Measurements from ENCODE around the gene FBXO31. TPM values are rescaled to one million over a fixed set of nuclear protein-coding genes. Genes with fewer than 3 reads are reported as not detected.

The FBXO31 gene
- total and polyA plus RNA-seq, 9 donors = 25.0 to 74.5 (median 54.5) TPM

DNA sequence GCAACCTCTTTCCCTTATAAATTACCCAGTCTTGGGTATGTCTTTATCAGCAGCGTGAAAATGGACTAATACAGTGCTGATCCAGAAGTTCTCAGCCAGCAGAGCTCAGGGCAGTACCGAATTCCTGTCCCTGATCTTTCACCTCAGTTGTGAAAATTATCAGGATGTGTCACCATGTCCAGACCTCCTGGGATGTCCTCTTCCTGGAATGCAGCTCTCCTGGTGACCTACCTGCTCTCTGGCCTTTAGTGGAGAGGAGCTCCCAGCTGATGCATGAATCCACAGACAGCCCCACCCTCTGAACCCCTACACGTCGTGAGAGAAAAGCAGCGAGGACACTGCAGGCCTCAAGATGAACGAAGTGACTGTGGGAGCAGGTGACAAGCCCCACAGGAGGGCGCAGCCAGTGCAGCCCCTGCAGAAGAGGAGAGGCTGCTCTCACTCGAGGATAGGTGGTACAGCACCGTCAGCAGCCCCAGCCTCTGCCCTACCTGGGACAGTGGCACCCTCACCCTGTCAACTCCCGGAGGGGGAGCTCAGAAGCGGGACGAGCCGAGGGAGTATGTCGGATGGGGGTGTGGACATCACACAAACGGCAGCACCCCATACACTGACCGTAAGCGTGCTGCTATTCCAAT lies 44.4 kb downstream of the FBXO31 start:
- 87 to 91% (median 88%) methylated on average over 17 of the region's 17 CpGs for WGBS, 3 donors
- Histone ChIP-seq H3K4me1 (ENCODE audit: insufficient read depth) (peaks cover 5% of the 10 kb centered on the region), H3K27ac (no peak overlapping the region), H3K27me3 (no peaks in the 10 kb centered on the region), H3K9me3 (no peaks in the 10 kb centered on the region), H3K4me3 (no peak overlapping the region), H3K36me3 (no peaks in the 10 kb centered on the region)
- intact Hi-C loops (cut with DNase I) = no loop called here
- DNase-seq = no peak
- TF ChIP-seq CTCF (IDR thresholded peaks at IDR 0.05) (no peak), POLR2A (IDR thresholded peaks at IDR 0.05) (no peak), EP300 (IDR thresholded peaks at IDR 0.05) (no peak)

DNA sequence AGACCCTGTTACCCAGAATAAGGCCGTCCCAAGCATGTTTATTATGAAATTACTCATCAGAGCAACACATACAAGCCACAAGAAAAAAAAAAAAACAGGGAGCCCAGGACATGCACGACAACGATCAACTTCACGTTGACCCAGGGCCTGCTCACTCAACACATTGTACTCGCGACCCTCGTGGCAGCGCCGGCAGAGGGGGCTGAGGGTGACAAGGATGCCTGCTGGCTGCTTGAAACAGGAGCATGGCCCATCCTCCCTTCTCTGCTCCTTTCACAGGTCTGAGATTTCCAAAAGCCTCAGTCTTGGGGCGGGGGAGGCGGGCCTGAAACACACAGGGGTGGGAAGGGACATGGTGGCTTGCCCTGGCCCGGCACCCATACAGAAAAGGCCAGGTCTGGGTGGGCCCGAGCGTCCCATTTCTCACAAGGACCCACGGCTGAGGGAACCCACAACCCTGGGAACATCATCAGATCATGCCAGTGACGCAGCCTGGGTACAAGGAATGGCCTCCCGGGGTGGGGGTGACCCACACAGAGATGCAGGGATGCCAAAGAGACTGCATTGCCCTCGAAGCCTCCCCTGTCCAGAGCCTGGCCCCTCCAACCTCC lies 45.3 kb downstream of the FBXO31 start:
- no peak overlapping the region for H3K27ac ChIP-seq
- no peaks in the 10 kb centered on the region for H3K36me3 ChIP-seq
- no peak for DNase-seq
- 90 to 92% (median 91%) methylated on average over 18 of the region's 18 CpGs for WGBS, 3 donors
- no peaks in the 10 kb centered on the region for H3K9me3 ChIP-seq
- TF ChIP-seq CTCF (IDR thresholded peaks at IDR 0.05) (no peak), EP300 (IDR thresholded peaks at IDR 0.05) (no peak), POLR2A (IDR thresholded peaks at IDR 0.05) (no peak)
- H3K4me3 ChIP-seq = no peak overlapping the region
- H3K4me1 ChIP-seq (ENCODE audit: insufficient read depth) = no peaks in the 10 kb centered on the region
- H3K27me3 ChIP-seq = no peaks in the 10 kb centered on the region
- intact Hi-C loops (cut with DNase I) = no loop called here

DNA sequence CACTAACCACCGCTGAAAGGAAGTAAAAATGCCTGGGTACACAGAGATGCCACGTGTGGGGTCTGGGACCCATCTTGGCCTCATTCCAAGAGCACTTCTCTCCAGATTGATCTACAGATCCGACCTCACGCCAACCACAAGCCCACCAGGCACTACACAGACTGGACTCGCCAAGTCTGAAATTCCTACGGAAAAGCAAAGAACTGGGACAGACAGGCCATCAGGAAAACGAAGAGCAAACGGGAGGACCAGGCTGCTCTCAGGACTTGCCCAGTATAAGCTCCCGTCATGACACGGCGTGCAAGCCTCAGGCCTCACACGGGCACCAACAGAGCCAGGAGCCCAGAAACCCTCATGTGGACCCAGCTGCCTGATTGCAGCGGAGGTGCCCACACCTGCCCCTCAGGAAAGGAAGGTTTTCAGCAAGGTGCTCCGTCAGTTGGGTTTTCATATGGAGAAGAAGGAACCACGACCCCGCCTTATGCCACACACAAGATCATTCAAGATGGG lies 46.3 kb downstream of the FBXO31 start:
- H3K36me3 ChIP-seq = no peaks in the 10 kb centered on the region
- 85 to 90% (median 85%) methylated on average over 16 of the region's 16 CpGs for WGBS, 3 donors
- intact Hi-C loops (cut with DNase I) = no loop called here

More for the DNA sequence above, 46.3 kb downstream of the FBXO31 start:
- TF ChIP-seq POLR2A (IDR thresholded peaks at IDR 0.05) (no peak), CTCF (IDR thresholded peaks at IDR 0.05) (no peak)
- H3K4me3 ChIP-seq = no peak overlapping the region
- no peaks in the 10 kb centered on the region for H3K9me3 ChIP-seq
- H3K4me1 ChIP-seq (ENCODE audit: insufficient read depth) = no peaks in the 10 kb centered on the region
- H3K27ac ChIP-seq = no peak overlapping the region
- no peaks in the 10 kb centered on the region for H3K27me3 ChIP-seq
- DNase-seq = no peak

Data from ovary (tissue), 9 donors.